ENCODE data around the gene PCDH12.
A peak's percentile ranks its signal among the peaks of the same experiment; 100 is the strongest.

DNA sequence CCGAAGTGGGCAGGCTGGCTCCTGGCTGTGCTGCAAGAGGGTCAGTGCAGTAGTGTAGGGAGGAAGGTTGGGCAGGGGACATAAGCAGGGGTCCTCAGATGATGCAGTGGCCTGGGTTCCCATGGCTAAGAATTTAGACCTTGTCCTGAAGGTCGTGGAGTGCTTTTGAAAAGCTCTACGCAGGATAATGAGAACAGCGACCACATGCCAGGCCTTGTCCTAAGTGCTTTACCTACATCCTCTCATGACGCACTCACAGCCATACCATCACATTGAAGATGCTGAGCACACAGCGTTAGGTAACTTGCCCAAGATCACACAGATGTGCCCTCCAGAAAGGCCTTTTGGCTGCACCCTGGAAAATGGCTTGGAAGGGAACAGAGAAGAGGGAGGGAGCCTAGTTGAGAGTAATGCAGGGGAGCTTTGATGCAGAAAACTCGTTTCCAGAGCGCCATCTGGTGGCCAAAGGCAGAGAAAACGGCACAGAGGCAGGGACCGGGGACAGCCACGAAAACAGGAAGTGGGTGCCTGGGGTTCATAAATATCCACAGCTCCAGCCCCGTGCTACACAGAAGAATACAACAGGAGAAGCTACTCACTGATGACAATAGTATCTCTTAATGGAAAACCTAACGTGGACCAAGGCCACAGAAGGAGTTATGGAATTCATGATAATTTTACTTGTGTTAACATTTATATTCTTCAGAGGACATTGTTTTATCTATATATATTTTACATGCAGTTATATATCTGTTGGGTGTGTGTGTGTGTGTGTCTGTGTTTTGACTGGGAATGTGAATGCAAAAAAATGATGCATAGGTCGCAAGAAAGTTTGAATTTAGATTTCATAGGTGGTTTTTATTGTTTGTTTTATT is 2.7 kb upstream of the PCDH12 start:
- no peak for TF ChIP-seq EZH2 (IDR thresholded peaks at IDR 0.05; ENCODE audit: borderline replicate concordance, insufficient read depth, low read depth, low read length, poor library complexity, severe bottlenecking)
- peak; percentile 80 for TF ChIP-seq CTCF (IDR thresholded peaks at IDR 0.05)
